HepG2 (cell line): ENCODE results near the gene NOL8. TPM values are rescaled to one million over a fixed set of nuclear protein-coding genes. Genes with fewer than 3 reads are reported as not detected.

Experiments
- CEBPG ChIP-seq: IDR thresholded peaks from 2 replicates; pipeline ENCODE4 v1.6.1; 2016
- HNRNPL ChIP-seq: fragments of 200-400 bp; formaldehyde crosslinking; IDR thresholded peaks from 2 replicates; pipeline ENCODE4 v1.6.1; 2017; ENCODE audit warnings: mild to moderate bottlenecking, low read depth, low read length
- SIN3B ChIP-seq: fragments of 150-350 bp; IDR thresholded peaks from 2 replicates; pipeline ENCODE4 v1.6.1; 2014; ENCODE audit warnings: low read length
- SNAPC2 ChIP-seq: sonication (generic); formaldehyde crosslinking; IDR thresholded peaks from 2 replicates; pipeline ENCODE4 v1.8.1; 2022; ENCODE audit warnings: mild to moderate bottlenecking, missing genetic modification reagents
- ZBTB8A ChIP-seq: sonication (generic); formaldehyde crosslinking; IDR thresholded peaks from 2 replicates; pipeline ENCODE4 v1.4.0; 2020; ENCODE audit warnings: mild to moderate bottlenecking, low read depth, missing genetic modification reagents, borderline replicate concordance
- ZNF343 ChIP-seq: sonication (generic); formaldehyde crosslinking; IDR thresholded peaks from 2 replicates; pipeline ENCODE4 v1.4.0; 2020; ENCODE audit warnings: mild to moderate bottlenecking, missing genetic modification reagents
- ZNF841 ChIP-seq: sonication (generic); formaldehyde crosslinking; IDR thresholded peaks from 2 replicates; pipeline ENCODE4 v1.8.1; 2023; ENCODE audit warnings: missing genetic modification reagents, borderline replicate concordance
- polyA plus RNA-seq, 8 experiments: library from polyadenylated mRNA; depleted of rRNA in 3 of 8; stranded (reverse) in 7 of 8; unstranded in 1 of 8; fragments of >200 nt; fragmentation: Illumina TruSeq in 4 of 8; extraction: Trizol in 4 of 8; gene quantifications; 2 replicates each; pipeline versions ENCODE4 v1.2.1 to v1.2.3, GENCODE V29; 2011 to 2016; ENCODE audit warnings: low read depth in 4 of 8, missing spikeins in 1 of 8, mixed read lengths in 1 of 8; ENCODE audit not compliant: insufficient read depth in 1 of 8
- total RNA-seq, 5 experiments: library from RNA; depleted of rRNA; stranded (reverse); fragments of >200 nt; fragmentation: Illumina TruSeq; extraction: Trizol; gene quantifications; 2 replicates each; pipeline ENCODE4 v1.2.3, GENCODE V29; 2016; ENCODE audit warnings: low read depth in 1 of 5
- TF ChIP-seq, protein P1 (sequence below): fragments of 450-650 bp; IDR thresholded peaks from 2 replicates; pipeline ENCODE4 v1.6.1; 2017; ENCODE audit warnings: mild to moderate bottlenecking
- TF ChIP-seq, protein P2 (sequence below): sonication (generic); formaldehyde crosslinking; IDR thresholded peaks from 2 replicates; pipeline ENCODE4 v1.4.0; 2020; ENCODE audit warnings: low read depth, missing genetic modification reagents
- TF ChIP-seq, protein P3 (sequence below): sonication (generic); formaldehyde crosslinking; IDR thresholded peaks from 2 replicates; pipeline ENCODE4 v1.4.0; 2020; ENCODE audit warnings: missing genetic modification reagents
- TF ChIP-seq, protein P4 (sequence below): sonication (generic); formaldehyde crosslinking; IDR thresholded peaks from 2 replicates; pipeline ENCODE4 v1.5.1; 2020; ENCODE audit warnings: mild to moderate bottlenecking, missing genetic modification reagents, moderate library complexity
- TF ChIP-seq, protein P5 (sequence below): sonication (generic); formaldehyde crosslinking; conservative IDR thresholded peaks from 2 replicates; pipeline ENCODE4 v1.4.0; 2020; ENCODE audit warnings: mild to moderate bottlenecking, missing genetic modification reagents, moderate library complexity

Gene NOL8
- total and polyA plus RNA-seq, 2 of the 13 experiments (the other 11 are each of a cell fraction or from before 2014, with no cell fraction given), result 12.8 to 36.3 TPM

DNA sequence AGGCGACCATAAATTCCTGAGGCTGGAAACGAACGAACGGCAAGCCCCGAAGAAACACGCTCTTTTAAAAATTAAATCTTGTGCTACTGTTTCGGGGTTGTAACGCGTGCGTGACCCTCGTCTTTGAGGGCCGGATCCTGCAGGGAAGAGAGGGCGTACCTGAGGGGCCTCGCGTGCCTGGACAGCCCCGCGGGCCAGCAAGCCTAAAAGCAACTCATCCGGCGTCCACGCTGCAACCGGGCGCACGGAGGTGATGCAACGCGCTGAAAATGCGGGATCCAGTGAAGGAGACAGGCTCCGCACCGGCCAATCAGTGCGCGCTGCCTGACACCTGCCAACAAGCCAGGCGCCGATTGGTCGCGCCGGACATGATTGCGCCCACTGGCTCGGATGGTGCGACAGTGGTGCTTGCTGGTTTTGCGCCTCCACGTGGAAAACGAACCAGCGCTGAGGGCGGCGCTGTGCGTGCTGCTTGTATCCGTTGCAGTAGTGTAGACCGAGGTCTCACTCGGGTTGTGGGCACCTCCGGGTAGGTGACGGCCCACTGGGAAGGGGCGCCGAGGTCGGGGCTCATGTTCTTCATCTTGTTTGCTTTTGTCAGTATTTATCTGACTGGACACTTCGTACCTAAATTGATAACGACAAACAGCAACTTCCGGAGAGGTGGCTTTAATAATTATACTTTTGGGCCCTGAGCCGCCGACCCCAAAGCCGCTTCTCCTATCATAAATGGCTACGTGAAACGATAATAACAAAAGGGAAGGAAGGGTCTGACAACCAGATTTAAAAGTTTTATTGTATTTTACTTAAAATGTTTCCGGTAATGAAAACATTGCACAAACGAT, 31.5 kb downstream of the NOL8 start, which contains the start of gene IARS1 (continued):
- TF ChIP-seq, protein P1, sequence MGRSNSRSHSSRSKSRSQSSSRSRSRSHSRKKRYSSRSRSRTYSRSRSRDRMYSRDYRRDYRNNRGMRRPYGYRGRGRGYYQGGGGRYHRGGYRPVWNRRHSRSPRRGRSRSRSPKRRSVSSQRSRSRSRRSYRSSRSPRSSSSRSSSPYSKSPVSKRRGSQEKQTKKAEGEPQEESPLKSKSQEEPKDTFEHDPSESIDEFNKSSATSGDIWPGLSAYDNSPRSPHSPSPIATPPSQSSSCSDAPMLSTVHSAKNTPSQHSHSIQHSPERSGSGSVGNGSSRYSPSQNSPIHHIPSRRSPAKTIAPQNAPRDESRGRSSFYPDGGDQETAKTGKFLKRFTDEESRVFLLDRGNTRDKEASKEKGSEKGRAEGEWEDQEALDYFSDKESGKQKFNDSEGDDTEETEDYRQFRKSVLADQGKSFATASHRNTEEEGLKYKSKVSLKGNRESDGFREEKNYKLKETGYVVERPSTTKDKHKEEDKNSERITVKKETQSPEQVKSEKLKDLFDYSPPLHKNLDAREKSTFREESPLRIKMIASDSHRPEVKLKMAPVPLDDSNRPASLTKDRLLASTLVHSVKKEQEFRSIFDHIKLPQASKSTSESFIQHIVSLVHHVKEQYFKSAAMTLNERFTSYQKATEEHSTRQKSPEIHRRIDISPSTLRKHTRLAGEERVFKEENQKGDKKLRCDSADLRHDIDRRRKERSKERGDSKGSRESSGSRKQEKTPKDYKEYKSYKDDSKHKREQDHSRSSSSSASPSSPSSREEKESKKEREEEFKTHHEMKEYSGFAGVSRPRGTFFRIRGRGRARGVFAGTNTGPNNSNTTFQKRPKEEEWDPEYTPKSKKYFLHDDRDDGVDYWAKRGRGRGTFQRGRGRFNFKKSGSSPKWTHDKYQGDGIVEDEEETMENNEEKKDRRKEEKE, result no peak
- peak; percentile 77; the same call in 1 of the 2 replicates for TF ChIP-seq SIN3B
- TF ChIP-seq ZNF841 (CRISPR knock-in tag), result peak; percentile 79; the same call in 1 of the 2 replicates
- TF ChIP-seq, protein P2, sequence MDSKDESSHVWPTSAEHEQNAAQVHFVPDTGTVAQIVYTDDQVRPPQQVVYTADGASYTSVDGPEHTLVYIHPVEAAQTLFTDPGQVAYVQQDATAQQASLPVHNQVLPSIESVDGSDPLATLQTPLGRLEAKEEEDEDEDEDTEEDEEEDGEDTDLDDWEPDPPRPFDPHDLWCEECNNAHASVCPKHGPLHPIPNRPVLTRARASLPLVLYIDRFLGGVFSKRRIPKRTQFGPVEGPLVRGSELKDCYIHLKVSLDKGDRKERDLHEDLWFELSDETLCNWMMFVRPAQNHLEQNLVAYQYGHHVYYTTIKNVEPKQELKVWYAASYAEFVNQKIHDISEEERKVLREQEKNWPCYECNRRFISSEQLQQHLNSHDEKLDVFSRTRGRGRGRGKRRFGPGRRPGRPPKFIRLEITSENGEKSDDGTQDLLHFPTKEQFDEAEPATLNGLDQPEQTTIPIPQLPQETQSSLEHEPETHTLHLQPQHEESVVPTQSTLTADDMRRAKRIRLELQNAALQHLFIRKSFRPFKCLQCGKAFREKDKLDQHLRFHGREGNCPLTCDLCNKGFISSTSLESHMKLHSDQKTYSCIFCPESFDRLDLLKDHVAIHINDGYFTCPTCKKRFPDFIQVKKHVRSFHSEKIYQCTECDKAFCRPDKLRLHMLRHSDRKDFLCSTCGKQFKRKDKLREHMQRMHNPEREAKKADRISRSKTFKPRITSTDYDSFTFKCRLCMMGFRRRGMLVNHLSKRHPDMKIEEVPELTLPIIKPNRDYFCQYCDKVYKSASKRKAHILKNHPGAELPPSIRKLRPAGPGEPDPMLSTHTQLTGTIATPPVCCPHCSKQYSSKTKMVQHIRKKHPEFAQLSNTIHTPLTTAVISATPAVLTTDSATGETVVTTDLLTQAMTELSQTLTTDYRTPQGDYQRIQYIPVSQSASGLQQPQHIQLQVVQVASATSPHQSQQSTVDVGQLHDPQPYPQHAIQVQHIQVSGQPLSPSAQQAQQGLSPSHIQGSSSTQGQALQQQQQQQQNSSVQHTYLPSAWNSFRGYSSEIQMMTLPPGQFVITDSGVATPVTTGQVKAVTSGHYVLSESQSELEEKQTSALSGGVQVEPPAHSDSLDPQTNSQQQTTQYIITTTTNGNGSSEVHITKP, result peak; percentile 87; the same call in 1 of the 2 replicates
- TF ChIP-seq CEBPG (CRISPR knock-in tag), result peak; percentile 100
- TF ChIP-seq, protein P3, sequence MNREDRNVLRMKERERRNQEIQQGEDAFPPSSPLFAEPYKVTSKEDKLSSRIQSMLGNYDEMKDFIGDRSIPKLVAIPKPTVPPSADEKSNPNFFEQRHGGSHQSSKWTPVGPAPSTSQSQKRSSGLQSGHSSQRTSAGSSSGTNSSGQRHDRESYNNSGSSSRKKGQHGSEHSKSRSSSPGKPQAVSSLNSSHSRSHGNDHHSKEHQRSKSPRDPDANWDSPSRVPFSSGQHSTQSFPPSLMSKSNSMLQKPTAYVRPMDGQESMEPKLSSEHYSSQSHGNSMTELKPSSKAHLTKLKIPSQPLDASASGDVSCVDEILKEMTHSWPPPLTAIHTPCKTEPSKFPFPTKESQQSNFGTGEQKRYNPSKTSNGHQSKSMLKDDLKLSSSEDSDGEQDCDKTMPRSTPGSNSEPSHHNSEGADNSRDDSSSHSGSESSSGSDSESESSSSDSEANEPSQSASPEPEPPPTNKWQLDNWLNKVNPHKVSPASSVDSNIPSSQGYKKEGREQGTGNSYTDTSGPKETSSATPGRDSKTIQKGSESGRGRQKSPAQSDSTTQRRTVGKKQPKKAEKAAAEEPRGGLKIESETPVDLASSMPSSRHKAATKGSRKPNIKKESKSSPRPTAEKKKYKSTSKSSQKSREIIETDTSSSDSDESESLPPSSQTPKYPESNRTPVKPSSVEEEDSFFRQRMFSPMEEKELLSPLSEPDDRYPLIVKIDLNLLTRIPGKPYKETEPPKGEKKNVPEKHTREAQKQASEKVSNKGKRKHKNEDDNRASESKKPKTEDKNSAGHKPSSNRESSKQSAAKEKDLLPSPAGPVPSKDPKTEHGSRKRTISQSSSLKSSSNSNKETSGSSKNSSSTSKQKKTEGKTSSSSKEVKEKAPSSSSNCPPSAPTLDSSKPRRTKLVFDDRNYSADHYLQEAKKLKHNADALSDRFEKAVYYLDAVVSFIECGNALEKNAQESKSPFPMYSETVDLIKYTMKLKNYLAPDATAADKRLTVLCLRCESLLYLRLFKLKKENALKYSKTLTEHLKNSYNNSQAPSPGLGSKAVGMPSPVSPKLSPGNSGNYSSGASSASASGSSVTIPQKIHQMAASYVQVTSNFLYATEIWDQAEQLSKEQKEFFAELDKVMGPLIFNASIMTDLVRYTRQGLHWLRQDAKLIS, result no peak
- peak; percentile 72 for TF ChIP-seq HNRNPL
- TF ChIP-seq ZNF343 (CRISPR knock-in tag), result peak; percentile 55; the same call in 1 of the 2 replicates
- TF ChIP-seq, protein P4, sequence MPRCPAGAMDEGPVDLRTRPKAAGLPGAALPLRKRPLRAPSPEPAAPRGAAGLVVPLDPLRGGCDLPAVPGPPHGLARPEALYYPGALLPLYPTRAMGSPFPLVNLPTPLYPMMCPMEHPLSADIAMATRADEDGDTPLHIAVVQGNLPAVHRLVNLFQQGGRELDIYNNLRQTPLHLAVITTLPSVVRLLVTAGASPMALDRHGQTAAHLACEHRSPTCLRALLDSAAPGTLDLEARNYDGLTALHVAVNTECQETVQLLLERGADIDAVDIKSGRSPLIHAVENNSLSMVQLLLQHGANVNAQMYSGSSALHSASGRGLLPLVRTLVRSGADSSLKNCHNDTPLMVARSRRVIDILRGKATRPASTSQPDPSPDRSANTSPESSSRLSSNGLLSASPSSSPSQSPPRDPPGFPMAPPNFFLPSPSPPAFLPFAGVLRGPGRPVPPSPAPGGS (CRISPR knock-in tag), result peak; percentile 65; the same call in 1 of the 2 replicates
- no peak; the same call in 1 of the 2 replicates for TF ChIP-seq ZBTB8A (CRISPR knock-in tag)
- TF ChIP-seq, protein P5, sequence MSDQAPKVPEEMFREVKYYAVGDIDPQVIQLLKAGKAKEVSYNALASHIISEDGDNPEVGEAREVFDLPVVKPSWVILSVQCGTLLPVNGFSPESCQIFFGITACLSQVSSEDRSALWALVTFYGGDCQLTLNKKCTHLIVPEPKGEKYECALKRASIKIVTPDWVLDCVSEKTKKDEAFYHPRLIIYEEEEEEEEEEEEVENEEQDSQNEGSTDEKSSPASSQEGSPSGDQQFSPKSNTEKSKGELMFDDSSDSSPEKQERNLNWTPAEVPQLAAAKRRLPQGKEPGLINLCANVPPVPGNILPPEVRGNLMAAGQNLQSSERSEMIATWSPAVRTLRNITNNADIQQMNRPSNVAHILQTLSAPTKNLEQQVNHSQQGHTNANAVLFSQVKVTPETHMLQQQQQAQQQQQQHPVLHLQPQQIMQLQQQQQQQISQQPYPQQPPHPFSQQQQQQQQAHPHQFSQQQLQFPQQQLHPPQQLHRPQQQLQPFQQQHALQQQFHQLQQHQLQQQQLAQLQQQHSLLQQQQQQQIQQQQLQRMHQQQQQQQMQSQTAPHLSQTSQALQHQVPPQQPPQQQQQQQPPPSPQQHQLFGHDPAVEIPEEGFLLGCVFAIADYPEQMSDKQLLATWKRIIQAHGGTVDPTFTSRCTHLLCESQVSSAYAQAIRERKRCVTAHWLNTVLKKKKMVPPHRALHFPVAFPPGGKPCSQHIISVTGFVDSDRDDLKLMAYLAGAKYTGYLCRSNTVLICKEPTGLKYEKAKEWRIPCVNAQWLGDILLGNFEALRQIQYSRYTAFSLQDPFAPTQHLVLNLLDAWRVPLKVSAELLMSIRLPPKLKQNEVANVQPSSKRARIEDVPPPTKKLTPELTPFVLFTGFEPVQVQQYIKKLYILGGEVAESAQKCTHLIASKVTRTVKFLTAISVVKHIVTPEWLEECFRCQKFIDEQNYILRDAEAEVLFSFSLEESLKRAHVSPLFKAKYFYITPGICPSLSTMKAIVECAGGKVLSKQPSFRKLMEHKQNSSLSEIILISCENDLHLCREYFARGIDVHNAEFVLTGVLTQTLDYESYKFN (CRISPR knock-in tag), result peak; percentile 55
- peak; percentile 96 for TF ChIP-seq SNAPC2 (CRISPR knock-in tag)
